ENCODE measurements around the gene SNRNP48.

GRCh38 chr6:7569082-7569481 lies 20.9 kb upstream of the SNRNP48 start:
- TF ChIP-seq CTCF (IDR thresholded peaks at IDR 0.05; ENCODE audit: extremely low read depth in 1 of 2, insufficient read depth in 1 of 2, low read depth in 1 of 2, low read length in 2 of 2) (no peak), POLR2AphosphoS5 (IDR thresholded peaks at IDR 0.05; ENCODE audit: insufficient read depth, low read depth, low read length) (no peak), EZH2 (IDR thresholded peaks at IDR 0.05; ENCODE audit: borderline replicate concordance, low read depth, low read length, severe bottlenecking) (no peak), MAX (IDR thresholded peaks at IDR 0.05; ENCODE audit: insufficient read depth, insufficient read length) (no peak)

Measured in endothelial cell of umbilical vein (primary cell).